Astrocyte (in vitro differentiated cells and primary cell): Measurements from ENCODE around the gene SLC38A3. TPM values are rescaled to one million over a fixed set of nuclear protein-coding genes. Genes with fewer than 3 reads are reported as not detected.

ENCODE experiments used
- DNase-seq: peaks from one replicate; pipeline ENCODE4 v3.0.0-alpha.2; 2010; ENCODE audit warnings: low read depth
- FAIRE-seq: peaks from 2 replicates; lab custom pipeline; 2011; peaks lifted over from hg19 to GRCh38; lab: Jason Lieb, UNC
- H2AFZ ChIP-seq: 2 replicates; pipeline ENCODE4 v1.6.0; 2012; ENCODE audit warnings: low read depth, low read length, inconsistent platforms
- H3K27ac ChIP-seq: 2 replicates; pipeline ENCODE4 v1.5.1; 2011; ENCODE audit warnings: low read depth, low read length, inconsistent platforms
- H3K27me3 ChIP-seq: 2 replicates; pipeline ENCODE4 v1.6.0; 2011; ENCODE audit warnings: low read length, inconsistent platforms; ENCODE audit not compliant: insufficient read depth
- H3K36me3 ChIP-seq: 2 replicates; pipeline ENCODE4 v1.5.1; 2011; ENCODE audit warnings: low read length, inconsistent platforms; ENCODE audit not compliant: insufficient read depth
- H3K4me1 ChIP-seq: 2 replicates; pipeline ENCODE4 v1.5.1; 2011; ENCODE audit warnings: low read length, inconsistent platforms; ENCODE audit not compliant: insufficient read depth
- H3K4me2 ChIP-seq: 2 replicates; pipeline ENCODE4 v1.6.0; 2012; ENCODE audit warnings: low read length, inconsistent platforms
- H3K4me3 ChIP-seq: 2 replicates; pipeline ENCODE4 v1.5.1; 2011; ENCODE audit warnings: low read depth, mild to moderate bottlenecking, low read length, inconsistent platforms; ENCODE audit not compliant: insufficient read depth
- H3K79me2 ChIP-seq: 2 replicates; pipeline ENCODE4 v1.6.0; 2012; ENCODE audit warnings: mild to moderate bottlenecking, low read length, inconsistent platforms; ENCODE audit not compliant: insufficient read depth
- H3K9ac ChIP-seq: 2 replicates; pipeline ENCODE4 v1.6.0; 2012; ENCODE audit warnings: mild to moderate bottlenecking, low read length, inconsistent platforms
- H3K9me3 ChIP-seq: 2 replicates; pipeline ENCODE4 v1.5.1; 2012; ENCODE audit warnings: low read depth, mild to moderate bottlenecking, low read length, inconsistent platforms; ENCODE audit not compliant: insufficient read depth
- H4K20me1 ChIP-seq: 2 replicates; pipeline ENCODE4 v1.6.0; 2012; ENCODE audit warnings: low read length, inconsistent platforms; ENCODE audit not compliant: insufficient read depth
- H3K27ac Mint-ChIP-seq: one replicate; pipeline ENCODE4 v1.8.0; 2021; ENCODE audit warnings: mild to moderate bottlenecking, mixed read lengths; ENCODE audit not compliant: unreplicated experiment
- H3K27me3 Mint-ChIP-seq: one replicate; pipeline ENCODE4 v1.8.0; 2021; ENCODE audit warnings: low read depth, mixed read lengths; ENCODE audit not compliant: unreplicated experiment
- H3K36me3 Mint-ChIP-seq: one replicate; pipeline ENCODE4 v1.8.0; 2021; ENCODE audit warnings: low read depth, mixed read lengths; ENCODE audit not compliant: unreplicated experiment
- H3K4me1 Mint-ChIP-seq: one replicate; pipeline ENCODE4 v1.8.0; 2021; ENCODE audit warnings: low read depth, mixed read lengths; ENCODE audit not compliant: unreplicated experiment
- H3K4me3 Mint-ChIP-seq: one replicate; pipeline ENCODE4 v1.8.0; 2021; ENCODE audit warnings: mild to moderate bottlenecking, moderate library complexity, mixed read lengths; ENCODE audit not compliant: unreplicated experiment
- H3K9me3 Mint-ChIP-seq: one replicate; pipeline ENCODE4 v1.8.0; 2021; ENCODE audit warnings: mild to moderate bottlenecking, mixed read lengths; ENCODE audit not compliant: unreplicated experiment
- CTCF ChIP-seq: IDR thresholded peaks from 2 replicates; pipeline ENCODE4 v1.5.1; 2011; ENCODE audit warnings: low read depth, mild to moderate bottlenecking, inconsistent platforms, low read length, moderate library complexity; ENCODE audit not compliant: insufficient read depth
- EZH2 ChIP-seq: IDR thresholded peaks from 2 replicates; pipeline ENCODE4 v1.6.1; 2012; ENCODE audit warnings: mild to moderate bottlenecking, low read length, inconsistent platforms; ENCODE audit not compliant: insufficient read depth
- total RNA-seq: library from RNA; stranded (reverse); gene quantifications from 2 replicates; pipeline ENCODE4 v1.2.1, GENCODE V29; 2021

The SLC38A3 gene
- total RNA-seq, 1 donor from 2014 or later = 0.68 TPM

- H3K36me3 Mint-ChIP-seq = peaks cover 9% of the 10 kb centered on the region
- TF ChIP-seq EZH2 (no peak), CTCF (no peak)
- no peak for DNase-seq
- Histone ChIP-seq H3K36me3 (peaks cover 20% of the 10 kb centered on the region), H3K4me1 (peaks cover 34% of the 10 kb centered on the region), H4K20me1 (peaks cover 32% of the 10 kb centered on the region), H3K27ac (no peak overlapping the region), H2AFZ (no peak overlapping the region), H3K4me2 (no peak overlapping the region), H3K9ac (no peak overlapping the region), H3K9me3 (no peaks in the 10 kb centered on the region), H3K79me2 (peaks cover 30% of the 10 kb centered on the region), H3K27me3 (no peaks in the 10 kb centered on the region), H3K4me3 (no peak overlapping the region)
- H3K27ac Mint-ChIP-seq = peak overlapping the region; percentile 41
- no peaks in the 10 kb centered on the region for H3K9me3 Mint-ChIP-seq
- no peak overlapping the region for H3K4me3 Mint-ChIP-seq
- peaks cover 16% of the 10 kb centered on the region for H3K4me1 Mint-ChIP-seq
- FAIRE-seq = no peak
- no peaks in the 10 kb centered on the region for H3K27me3 Mint-ChIP-seq
Measured at GRCh38 chr3:50258979-50259378, 53.9 kb downstream of the SLC38A3 start.

GRCh38 chr3:50259432-50260026 lies 54.5 kb downstream of the SLC38A3 start:
- Histone ChIP-seq H3K4me2 (peak overlapping the region; percentile 82), H3K36me3 (peaks cover 20% of the 10 kb centered on the region), H4K20me1 (peaks cover 26% of the 10 kb centered on the region), H3K27ac (peak overlapping the region; percentile 31), H3K4me3 (no peak overlapping the region), H3K27me3 (no peaks in the 10 kb centered on the region), H3K4me1 (peaks cover 34% of the 10 kb centered on the region), H2AFZ (no peak overlapping the region), H3K9me3 (no peaks in the 10 kb centered on the region), H3K79me2 (peaks cover 24% of the 10 kb centered on the region), H3K9ac (peak overlapping the region; percentile 64)
- no peak for TF ChIP-seq CTCF
- H3K27ac Mint-ChIP-seq = peak overlapping the region; percentile 87
- H3K4me1 Mint-ChIP-seq = peaks cover 17% of the 10 kb centered on the region
- H3K4me3 Mint-ChIP-seq = peak overlapping the region; percentile 64
- H3K9me3 Mint-ChIP-seq = no peaks in the 10 kb centered on the region
- H3K27me3 Mint-ChIP-seq = no peaks in the 10 kb centered on the region
- no peak for FAIRE-seq
- H3K36me3 Mint-ChIP-seq = peaks cover 9% of the 10 kb centered on the region
- no peak for DNase-seq
